Endodermal cell (in vitro differentiated cells): ENCODE data around the gene TCF12. TPM values are rescaled to one million over a fixed set of nuclear protein-coding genes. Genes with fewer than 3 reads are reported as not detected.

Source experiments
- DNase-seq: peaks from one replicate; pipeline ENCODE4 v3.0.0-alpha.2; 2017
- H3K27ac ChIP-seq: 2 replicates; pipeline ENCODE4 v1.5.1; 2013; ENCODE audit warnings: mild to moderate bottlenecking, low read depth, low read length, moderate library complexity
- H3K27me3 ChIP-seq: 2 replicates; pipeline ENCODE4 v1.6.1; 2013; ENCODE audit warnings: mild to moderate bottlenecking, low read length, moderate library complexity; ENCODE audit not compliant: insufficient read depth, control insufficient read depth, poor library complexity, severe bottlenecking
- H3K36me3 ChIP-seq: 2 replicates; pipeline ENCODE4 v1.7.0; 2013; ENCODE audit warnings: mild to moderate bottlenecking, low read length, moderate library complexity; ENCODE audit not compliant: control insufficient read depth, insufficient read depth
- H3K4me1 ChIP-seq: one replicate; pipeline ENCODE4 v1.7.0; 2013; ENCODE audit warnings: low read length; ENCODE audit not compliant: control insufficient read depth, insufficient read depth
- H3K4me3 ChIP-seq: 2 replicates; pipeline ENCODE4 v1.5.1; 2013; ENCODE audit warnings: mild to moderate bottlenecking, low read length, moderate library complexity
- H3K9ac ChIP-seq: 2 replicates; pipeline ENCODE4 v1.6.1; 2013; ENCODE audit warnings: mild to moderate bottlenecking, low read length, moderate library complexity; ENCODE audit not compliant: poor library complexity, severe bottlenecking; ENCODE audit errors: extremely low read depth
- H3K9me3 ChIP-seq: 2 replicates; pipeline ENCODE4 v1.6.1; 2013; ENCODE audit warnings: mild to moderate bottlenecking, low read length, moderate library complexity; ENCODE audit not compliant: control insufficient read depth
- H3K27ac Mint-ChIP-seq: 2 replicates; pipeline ENCODE4 v1.8.0; 2020; ENCODE audit warnings: mixed read lengths
- H3K27me3 Mint-ChIP-seq: 2 replicates; pipeline ENCODE4 v1.8.0; 2021; ENCODE audit warnings: mild to moderate bottlenecking, mixed read lengths; ENCODE audit not compliant: insufficient read depth
- H3K36me3 Mint-ChIP-seq: 2 replicates; pipeline ENCODE4 v1.8.0; 2020; ENCODE audit warnings: low read depth, mixed read lengths
- H3K4me1 Mint-ChIP-seq: 2 replicates; pipeline ENCODE4 v1.8.0; 2020; ENCODE audit warnings: mixed read lengths
- H3K4me3 Mint-ChIP-seq: 2 replicates; pipeline ENCODE4 v1.8.0; 2020; ENCODE audit warnings: mild to moderate bottlenecking, moderate library complexity, mixed read lengths
- H3K9me3 Mint-ChIP-seq: 2 replicates; pipeline ENCODE4 v1.8.0; 2020; ENCODE audit warnings: mild to moderate bottlenecking, mixed read lengths
- WGBS, 2 experiments: methylation state at CpG; one replicate each; pipeline versions ENCODE4 v1.1.5 to v1.1.7; 2013; ENCODE audit warnings: missing lambda C conversion rate in 2 of 2, mixed read lengths in 1 of 2; ENCODE audit not compliant: insufficient coverage in 1 of 2, insufficient read length in 1 of 2; 5-methylcytosine and 5-hydroxymethylcytosine counted together
- total RNA-seq, 2 donors: library from RNA; stranded (reverse); fragmentation: NEBNext Ultra II Directional in 1 of 2; extraction: Animal tissue kit (Norgen Biotek cat#: 25700) in 1 of 2; gene quantifications; 2 replicates in 1 of 2; 3 replicates in 1 of 2; pipeline ENCODE4 v1.2.1, GENCODE V29; 2021
- TF ChIP-seq, protein P1 (sequence below): fragments of 200-600 bp; sonication (generic); conservative IDR thresholded peaks from 2 replicates; pipeline ENCODE4 v1.5.0; 2021; ENCODE audit warnings: antibody characterized with exemption, mild to moderate bottlenecking

The TCF12 gene
- total RNA-seq, 2 donors from 2014 or later, result 103 to 121 TPM

DNA sequence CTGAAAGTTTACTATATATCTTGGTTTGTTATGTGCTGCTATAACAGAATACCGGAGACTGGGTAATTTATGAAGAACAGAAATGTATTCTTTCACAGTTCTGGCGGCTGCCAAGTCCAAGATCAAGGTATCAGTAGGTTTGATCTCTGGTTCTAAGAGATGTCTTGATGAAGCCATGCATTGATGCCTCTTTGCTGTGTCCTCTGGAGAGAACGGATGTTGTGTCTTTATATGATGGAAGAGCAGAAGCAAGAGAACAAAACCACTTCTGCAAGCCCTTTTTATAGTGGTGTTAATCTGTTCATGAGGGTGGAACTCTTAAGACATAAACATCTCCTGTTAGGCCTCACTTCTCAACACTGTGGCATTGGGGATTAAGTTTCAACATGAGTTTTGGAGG is 62.7 kb downstream of the TCF12 start:
- no peaks in the 10 kb centered on the region for H3K36me3 ChIP-seq
- no peak overlapping the region for H3K4me3 ChIP-seq
- Mint-ChIP-seq H3K36me3 (no peaks in the 10 kb centered on the region), H3K9me3 (no peaks in the 10 kb centered on the region), H3K27me3 (no peaks in the 10 kb centered on the region), H3K27ac (no peak overlapping the region), H3K4me1 (peaks cover 16% of the 10 kb centered on the region), H3K4me3 (no peak overlapping the region)
- H3K9me3 ChIP-seq, result no peaks in the 10 kb centered on the region
- DNase-seq, result no peak
- 95% methylated on average over 3 of the region's 3 CpGs for WGBS, 2 experiments
- TF ChIP-seq, protein P1, sequence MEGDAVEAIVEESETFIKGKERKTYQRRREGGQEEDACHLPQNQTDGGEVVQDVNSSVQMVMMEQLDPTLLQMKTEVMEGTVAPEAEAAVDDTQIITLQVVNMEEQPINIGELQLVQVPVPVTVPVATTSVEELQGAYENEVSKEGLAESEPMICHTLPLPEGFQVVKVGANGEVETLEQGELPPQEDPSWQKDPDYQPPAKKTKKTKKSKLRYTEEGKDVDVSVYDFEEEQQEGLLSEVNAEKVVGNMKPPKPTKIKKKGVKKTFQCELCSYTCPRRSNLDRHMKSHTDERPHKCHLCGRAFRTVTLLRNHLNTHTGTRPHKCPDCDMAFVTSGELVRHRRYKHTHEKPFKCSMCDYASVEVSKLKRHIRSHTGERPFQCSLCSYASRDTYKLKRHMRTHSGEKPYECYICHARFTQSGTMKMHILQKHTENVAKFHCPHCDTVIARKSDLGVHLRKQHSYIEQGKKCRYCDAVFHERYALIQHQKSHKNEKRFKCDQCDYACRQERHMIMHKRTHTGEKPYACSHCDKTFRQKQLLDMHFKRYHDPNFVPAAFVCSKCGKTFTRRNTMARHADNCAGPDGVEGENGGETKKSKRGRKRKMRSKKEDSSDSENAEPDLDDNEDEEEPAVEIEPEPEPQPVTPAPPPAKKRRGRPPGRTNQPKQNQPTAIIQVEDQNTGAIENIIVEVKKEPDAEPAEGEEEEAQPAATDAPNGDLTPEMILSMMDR, result no peak
- H3K9ac ChIP-seq, result no peak overlapping the region
- no peaks in the 10 kb centered on the region for H3K27me3 ChIP-seq
- H3K4me1 ChIP-seq, result no peaks in the 10 kb centered on the region
- no peak overlapping the region for H3K27ac ChIP-seq

- Mint-ChIP-seq H3K4me1 (peaks cover 14% of the 10 kb centered on the region), H3K27ac (no peak overlapping the region), H3K9me3 (no peaks in the 10 kb centered on the region), H3K36me3 (no peaks in the 10 kb centered on the region), H3K27me3 (no peaks in the 10 kb centered on the region), H3K4me3 (no peak overlapping the region)
- Histone ChIP-seq H3K36me3 (no peaks in the 10 kb centered on the region), H3K4me3 (no peak overlapping the region), H3K9me3 (no peaks in the 10 kb centered on the region), H3K27ac (no peak overlapping the region), H3K27me3 (no peaks in the 10 kb centered on the region), H3K4me1 (no peaks in the 10 kb centered on the region), H3K9ac (no peak overlapping the region)
- WGBS, 2 experiments, result 85% methylated on average over 1 of the region's 1 CpG; no CpG with 5 or more reads in 1 of the 2 experiments
- TF ChIP-seq, protein P1, result no peak
- no peak for DNase-seq
Observed at GRCh38 chr15:56982987-56983386, 64.5 kb downstream of the TCF12 start.

- Mint-ChIP-seq H3K4me1 (peaks cover 20% of the 10 kb centered on the region), H3K27me3 (no peaks in the 10 kb centered on the region), H3K27ac (peak overlapping the region; percentile 50), H3K9me3 (no peaks in the 10 kb centered on the region), H3K36me3 (no peaks in the 10 kb centered on the region), H3K4me3 (no peak overlapping the region)
- no peaks in the 10 kb centered on the region for H3K27me3 ChIP-seq
- no peaks in the 10 kb centered on the region for H3K36me3 ChIP-seq
- TF ChIP-seq, protein P1, result no peak
- H3K4me3 ChIP-seq, result no peak overlapping the region
- WGBS, 2 experiments, result 90 to 97% methylated on average over 2 to 3 of the region's 3 CpGs
- no peak overlapping the region for H3K9ac ChIP-seq
- DNase-seq, result no peak
- H3K9me3 ChIP-seq, result no peaks in the 10 kb centered on the region
- no peak overlapping the region for H3K27ac ChIP-seq
- peaks cover 3% of the 10 kb centered on the region for H3K4me1 ChIP-seq
Observed at GRCh38 chr15:56984681-56985481, 66.4 kb downstream of the TCF12 start.
